ELF-1 (cell line): ENCODE results near the gene DNMT3B.
"Not testable (repeated sequence)": the region's sequence is repeated elsewhere in the genome, so short reads cannot be mapped to it uniquely, and the experiment has no call there.

Experiments used
- DNase-seq: peaks from one replicate; pipeline ENCODE4 v3.0.0-alpha.2; 2016; ENCODE audit warnings: low read depth, low spot score

The DNMT3B gene

DNA sequence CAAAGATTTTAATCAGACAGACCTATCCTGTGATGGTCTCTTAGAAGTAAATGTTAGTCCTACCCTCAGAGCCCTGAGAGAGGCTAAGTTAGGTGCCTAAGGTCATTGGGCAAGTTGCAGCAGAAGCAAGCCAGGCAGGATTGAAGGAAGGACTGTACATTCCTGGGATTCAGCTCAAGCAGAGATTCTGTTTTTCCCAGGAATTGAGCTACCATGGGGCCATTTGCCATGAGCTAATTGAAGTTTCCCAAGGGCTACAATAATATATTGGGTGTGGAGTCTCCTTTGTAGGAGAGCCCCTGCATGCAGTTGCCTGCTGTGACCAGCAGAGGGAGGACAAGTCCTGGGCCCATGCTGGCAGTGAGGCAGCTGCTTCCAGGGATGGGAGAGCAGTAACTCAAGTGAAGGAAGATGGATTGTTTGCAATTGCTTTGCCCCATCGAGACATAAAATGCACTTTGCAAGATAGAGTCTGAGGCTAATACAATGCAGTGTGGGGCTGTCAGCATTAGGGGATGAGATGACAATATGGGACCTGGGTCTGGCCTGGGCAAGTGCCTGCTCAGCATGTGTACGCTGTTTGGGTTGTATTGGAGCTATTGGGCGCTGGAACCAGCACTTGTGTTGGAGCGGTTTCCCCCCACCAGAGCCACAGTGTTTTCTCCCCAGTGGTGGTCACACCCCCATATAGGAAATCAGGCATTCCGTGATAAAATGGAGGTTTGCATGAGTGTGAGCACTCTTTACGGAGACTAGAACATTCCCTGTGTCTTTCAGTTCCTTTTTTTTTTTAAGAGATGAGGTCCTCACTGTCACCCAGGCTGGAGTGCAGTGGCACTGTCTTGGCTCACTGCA, 27.9 kb downstream of the DNMT3B start:
- peak; percentile 85 for DNase-seq

DNA sequence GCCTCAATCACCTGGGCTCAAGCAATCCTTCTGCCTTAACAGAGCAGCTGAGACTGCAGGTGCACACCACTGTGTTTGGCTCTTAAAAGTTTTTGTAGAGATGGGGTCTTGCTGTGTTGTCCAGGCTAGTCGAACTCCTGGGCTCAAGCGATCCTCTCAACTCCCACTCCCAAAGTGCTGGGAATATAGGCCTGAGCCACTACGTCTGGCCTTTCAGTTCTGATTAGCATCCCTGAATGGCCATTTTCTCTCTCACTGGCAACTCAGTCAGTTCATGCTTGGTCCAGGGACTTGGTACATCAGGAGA, 28.5 kb downstream of the DNMT3B start:
- DNase-seq: no peak

DNA sequence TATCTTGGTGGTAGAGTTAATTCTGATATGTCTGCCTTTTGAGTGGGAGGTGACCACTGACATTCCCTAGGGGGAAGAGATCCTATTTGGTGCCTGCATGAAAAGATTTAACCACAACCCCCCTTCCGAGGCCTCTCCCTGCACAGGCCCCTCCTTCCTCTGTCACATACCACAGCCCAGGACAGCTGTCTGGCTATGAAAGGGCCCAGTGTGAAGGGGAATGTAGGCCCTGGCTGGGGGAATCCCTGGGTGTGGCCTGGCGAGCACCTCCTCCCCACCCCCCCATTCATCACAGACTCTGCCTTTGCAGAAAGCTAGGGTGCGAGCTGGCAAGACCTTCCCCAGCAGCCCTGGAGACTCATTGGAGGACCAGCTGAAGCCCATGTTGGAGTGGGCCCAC, 30.1 kb downstream of the DNMT3B start:
- no peak for DNase-seq

DNA sequence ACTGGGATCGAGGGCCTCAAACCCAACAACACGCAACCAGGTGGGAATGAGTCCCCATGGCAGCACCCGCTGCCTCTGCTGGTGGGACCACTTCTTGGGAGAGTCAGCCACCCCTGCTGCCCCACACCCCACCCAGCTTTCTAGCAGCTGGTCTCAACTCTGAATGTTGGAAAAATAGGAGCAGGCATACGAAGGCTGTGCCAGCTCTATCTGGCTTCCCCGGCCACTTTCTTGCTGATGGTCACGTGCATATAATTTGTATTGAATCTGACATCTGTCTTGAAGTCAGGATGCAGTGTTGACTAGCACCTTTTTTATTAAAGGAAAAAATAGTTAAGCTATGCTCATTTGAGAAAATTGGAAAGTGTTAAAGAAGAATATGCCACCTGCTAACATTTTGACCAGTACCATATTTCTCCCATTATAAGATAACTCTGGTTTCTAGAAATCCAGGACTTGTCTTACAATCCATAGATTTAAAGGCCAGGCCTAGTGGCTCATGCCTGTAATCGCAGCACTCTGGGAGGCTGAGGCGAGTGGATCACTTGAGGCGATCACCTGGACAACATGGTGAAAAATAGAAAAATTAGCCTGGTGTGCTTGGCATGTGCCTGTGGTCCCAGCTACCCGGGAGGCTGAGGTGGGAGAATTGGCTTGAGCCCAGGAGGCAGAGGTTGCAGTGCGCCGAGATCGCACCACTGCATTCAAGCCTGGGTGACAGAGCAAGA, 30.7 kb downstream of the DNMT3B start:
- DNase-seq: no peak

DNA sequence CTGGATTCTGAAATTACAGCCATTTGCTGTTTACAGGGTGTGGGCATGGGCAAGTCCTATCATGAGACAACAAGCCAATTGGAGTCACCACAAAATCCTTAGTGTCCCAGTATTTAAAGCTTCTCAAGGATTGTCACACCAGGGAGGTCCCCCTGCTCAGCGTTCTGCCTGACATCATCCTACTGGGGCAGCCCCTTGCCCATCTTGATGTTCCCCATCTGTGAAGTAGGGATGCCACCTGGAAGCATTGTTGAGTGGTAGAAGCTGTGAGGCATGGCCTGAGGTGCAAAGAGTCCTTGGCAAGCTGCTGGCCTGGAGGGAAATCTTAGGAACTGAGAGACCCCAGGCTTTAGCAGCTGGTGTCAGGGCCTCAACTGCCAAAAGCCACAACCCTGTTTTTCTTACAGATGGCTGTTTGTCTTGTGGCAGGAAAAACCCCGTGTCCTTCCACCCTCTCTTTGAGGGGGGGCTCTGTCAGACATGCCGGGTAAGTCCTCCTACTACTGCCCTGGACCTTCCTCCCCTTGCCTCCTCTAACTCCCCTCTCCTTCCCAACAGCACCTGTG, 34.3 kb downstream of the DNMT3B start:
- no peak for DNase-seq

DNA sequence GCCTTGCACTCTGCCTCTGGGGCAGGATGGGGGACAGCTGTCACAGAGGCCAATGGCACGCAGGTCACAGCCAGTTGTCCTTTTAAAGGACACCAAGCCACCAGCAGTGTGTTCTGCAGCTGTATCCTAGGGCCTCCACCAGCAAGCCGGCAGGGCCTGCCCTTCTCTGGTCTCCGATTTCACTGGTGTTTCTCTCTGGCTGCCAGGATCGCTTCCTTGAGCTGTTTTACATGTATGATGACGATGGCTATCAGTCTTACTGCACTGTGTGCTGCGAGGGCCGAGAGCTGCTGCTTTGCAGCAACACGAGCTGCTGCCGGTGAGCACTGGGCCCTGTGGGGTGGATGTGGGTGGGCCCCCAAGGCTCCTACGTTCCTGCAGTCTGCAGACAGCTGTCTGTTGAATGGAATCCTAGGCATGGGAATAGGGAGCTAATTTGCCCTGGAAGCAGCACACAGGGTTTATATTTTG, 34.8 kb downstream of the DNMT3B start:
- no peak for DNase-seq

DNA sequence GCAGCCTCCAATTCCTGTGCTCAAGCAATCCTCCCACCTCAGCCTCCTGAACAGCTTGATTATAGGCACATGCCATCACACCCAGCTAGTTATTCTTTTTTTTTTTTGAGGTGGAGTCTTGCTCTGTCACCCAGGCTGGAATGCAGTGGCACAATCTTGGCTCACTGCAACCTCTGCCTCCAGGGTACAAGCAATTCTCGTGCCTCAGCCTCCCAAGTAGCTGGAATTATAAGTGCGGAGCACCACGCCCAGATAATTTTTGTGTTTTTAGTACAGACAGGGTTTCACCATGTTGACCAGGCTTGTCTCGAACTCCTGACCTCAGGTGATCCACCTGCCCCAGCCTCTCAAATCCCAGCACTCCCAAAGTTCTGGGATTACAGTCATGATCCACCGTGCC, 35.4 kb downstream of the DNMT3B start:
- DNase-seq: not testable (repeated sequence)

DNA sequence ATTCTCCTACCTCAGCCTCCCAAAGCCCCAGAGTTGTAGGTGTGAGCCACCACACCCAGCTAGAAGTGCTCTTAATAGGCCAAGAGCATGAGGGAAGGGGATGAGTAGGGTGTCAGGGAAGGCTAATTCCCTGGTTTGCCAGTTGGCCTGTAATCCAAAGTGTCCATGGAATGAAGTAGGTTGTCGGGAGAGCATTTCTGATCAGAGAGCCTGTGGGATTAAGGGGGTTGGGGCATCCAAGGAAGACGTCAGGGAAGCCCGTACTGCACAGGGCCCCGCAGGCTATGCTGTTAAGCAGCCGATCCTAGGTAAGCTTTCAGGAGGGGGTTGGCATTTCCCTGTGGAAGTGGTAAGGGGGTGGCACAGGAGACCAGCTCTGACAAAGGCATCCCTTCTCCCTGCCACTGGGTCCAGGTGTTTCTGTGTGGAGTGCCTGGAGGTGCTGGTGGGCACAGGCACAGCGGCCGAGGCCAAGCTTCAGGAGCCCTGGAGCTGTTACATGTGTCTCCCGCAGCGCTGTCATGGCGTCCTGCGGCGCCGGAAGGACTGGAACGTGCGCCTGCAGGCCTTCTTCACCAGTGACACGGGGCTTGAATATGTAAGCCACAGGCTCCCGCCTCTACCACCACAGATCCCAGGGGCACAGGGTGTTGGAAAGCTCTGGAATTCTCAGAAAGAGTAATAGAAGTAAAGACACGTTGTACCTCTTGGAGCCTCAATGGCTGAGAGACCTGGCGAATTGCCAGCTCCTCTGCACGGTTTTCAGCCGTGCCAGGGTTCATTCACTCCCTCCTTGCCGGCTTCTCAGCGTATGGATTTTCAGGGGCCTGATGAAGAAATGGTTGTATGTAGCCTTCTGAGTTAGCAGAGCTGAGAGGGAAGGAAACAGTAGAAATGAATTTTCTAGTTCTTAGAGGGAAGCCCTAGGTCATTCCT, 36.1 kb downstream of the DNMT3B start:
- no peak for DNase-seq

DNA sequence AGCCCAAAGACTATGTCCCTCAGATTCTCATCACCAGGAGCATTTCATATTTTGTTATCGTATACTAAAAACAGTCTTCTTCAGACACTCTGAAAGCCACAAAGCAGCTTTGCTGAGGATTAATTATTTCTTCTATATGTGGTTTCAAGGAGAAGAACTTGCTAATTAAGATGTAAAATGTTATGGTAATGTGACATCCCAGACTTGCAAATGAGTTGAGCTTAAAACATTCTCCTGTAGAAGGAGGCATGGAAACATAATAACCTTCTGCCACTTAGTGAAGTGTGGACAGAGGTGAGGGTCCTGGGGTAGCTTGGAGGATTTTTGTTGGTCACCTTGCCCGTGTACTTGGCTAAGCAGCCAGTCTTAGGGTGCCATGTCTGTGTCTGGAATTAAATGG, 40.9 kb downstream of the DNMT3B start:
- DNase-seq: no peak

DNA sequence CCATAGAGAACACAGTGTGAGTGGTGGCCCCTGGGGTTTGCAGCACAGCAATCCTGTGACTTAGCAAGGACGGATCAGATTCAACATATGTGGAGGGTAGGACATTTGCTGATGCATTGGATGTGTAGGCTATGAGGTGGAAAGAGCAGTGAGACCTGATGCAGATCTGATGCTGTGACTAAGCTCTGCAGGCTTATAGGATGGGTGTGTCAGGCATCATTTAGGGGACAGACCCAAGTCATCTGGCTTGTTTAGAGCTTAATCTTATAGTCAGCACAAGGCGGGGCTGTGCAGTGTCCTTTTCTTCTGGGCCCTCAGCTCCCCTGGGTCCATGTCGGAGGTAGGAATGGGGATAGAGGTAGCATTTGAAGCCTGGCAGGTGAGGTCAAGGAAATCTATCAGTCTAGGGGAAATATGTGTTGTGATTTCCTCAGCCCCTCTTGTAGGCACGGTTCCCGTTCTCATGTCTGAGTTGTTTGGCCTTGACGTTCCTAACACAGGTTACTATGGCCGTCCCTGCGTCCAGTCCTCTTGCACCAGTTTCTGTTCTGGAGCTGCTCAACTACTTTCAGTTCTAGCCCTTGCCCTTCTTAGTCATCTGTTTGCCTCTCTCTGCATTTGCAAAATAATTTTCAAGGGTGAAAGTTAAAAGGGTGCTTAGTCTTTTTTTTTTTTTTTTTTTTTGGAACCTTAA, 42.0 kb downstream of the DNMT3B start:
- no peak for DNase-seq

DNA sequence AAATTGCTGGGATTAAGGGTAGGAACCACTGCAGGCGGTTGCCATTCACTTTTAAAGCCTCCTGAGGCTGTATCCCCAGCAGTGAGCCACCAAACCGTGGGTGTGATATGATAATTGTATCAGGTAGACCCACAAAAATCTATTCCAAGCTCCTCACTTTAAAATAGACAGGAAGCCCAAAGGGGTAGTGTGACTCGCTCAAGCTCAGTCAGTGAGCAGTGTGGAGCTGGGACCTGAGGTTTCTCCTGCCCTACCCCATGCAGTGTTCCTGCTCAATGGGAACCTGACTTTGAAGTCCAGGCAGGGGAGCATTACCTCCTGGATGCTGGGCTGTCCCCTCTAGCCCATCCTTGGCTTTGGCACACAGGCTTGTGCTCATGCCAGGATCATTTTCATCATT, 42.6 kb downstream of the DNMT3B start:
- no peak for DNase-seq

DNA sequence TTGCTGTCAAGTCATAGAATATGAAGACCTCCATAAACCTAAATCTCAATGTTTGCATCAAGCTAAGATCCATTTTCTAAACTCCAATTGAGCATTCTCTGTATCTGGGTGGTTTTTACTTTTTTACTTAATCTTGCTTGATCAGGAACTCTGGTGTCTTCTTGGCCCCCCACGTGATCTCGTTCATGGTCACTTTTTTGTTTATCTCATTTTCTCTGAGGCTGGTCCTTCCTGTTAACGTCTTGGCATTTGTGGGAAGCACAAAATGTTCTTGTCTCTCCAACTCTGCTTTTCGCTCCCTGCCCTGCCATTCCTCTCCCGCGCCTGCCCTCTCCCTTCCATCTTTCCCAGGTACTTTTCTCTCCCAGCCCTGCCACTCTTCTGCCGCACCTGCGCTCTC, 43.5 kb downstream of the DNMT3B start:
- DNase-seq: no peak

DNA sequence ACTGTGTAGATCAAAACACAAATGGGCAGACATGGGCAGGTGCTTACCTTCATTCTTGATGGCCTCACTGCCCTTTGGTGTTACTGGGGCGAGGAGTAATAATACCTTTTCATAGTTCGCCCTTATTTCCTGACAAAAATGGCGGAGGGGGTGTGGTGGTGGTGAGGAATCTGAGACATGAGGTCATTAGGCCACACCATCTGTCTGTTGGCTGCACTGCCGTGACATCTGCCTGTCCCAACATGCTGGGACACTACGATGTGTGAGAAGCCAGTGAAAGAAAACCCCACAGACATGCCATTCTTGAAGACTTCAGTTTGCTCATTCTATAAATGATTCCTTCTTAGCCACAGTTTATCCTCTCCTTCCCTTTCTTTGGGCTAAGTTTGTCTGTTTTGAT, 44.2 kb downstream of the DNMT3B start:
- no peak for DNase-seq

DNA sequence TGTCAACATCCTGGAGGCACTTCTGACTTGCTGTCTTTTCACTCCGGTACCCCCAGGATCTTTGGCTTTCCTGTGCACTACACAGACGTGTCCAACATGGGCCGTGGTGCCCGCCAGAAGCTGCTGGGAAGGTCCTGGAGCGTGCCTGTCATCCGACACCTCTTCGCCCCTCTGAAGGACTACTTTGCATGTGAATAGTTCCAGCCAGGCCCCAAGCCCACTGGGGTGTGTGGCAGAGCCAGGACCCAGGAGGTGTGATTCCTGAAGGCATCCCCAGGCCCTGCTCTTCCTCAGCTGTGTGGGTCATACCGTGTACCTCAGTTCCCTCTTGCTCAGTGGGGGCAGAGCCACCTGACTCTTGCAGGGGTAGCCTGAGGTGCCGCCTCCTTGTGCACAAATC, 45.5 kb downstream of the DNMT3B start:
- peak; percentile 78 for DNase-seq

DNA sequence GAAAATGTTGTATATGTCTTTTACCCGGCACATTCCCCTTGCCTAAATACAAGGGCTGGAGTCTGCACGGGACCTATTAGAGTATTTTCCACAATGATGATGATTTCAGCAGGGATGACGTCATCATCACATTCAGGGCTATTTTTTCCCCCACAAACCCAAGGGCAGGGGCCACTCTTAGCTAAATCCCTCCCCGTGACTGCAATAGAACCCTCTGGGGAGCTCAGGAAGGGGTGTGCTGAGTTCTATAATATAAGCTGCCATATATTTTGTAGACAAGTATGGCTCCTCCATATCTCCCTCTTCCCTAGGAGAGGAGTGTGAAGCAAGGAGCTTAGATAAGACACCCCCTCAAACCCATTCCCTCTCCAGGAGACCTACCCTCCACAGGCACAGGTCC, 46.3 kb downstream of the DNMT3B start:
- DNase-seq: no peak

DNA sequence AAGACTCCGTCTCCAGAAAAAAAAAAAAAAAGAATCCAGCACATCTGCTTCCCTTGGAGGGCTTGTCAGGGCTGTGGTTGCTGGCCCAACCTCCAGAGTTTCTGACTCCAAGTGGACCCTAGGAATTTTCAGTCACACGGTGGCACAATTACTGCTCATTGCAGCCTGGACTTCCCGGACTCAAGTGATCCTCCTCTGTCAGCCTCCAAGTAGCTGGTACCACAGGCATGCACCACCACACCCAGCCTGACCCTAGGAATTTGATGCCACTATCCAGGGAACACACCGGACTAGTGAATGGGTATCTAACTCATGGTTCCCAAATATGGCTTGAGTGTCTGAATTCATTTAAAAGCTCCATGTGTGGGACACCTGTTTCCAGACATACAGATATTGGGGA, 47.7 kb downstream of the DNMT3B start:
- no peak for DNase-seq

DNA sequence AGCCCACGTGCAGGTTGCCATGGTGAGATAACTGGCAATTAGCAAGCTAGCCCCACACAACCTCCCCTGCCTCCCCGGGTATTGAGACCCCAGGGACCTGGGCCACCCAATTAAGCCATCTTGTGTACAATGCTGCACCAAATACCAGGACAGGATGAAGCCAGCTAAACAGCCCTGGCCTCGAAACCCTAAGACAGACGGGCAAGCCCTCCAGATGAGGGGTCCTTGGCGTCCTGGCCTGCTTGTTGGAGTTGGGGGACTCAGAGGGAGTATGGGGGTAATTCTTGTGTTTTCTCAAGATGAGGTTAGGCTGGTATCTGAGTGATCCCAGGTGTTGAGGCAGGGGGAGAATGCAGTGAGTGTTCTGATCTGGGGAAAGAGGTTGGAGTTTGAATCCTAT, 48.8 kb downstream of the DNMT3B start:
- DNase-seq: no peak

DNA sequence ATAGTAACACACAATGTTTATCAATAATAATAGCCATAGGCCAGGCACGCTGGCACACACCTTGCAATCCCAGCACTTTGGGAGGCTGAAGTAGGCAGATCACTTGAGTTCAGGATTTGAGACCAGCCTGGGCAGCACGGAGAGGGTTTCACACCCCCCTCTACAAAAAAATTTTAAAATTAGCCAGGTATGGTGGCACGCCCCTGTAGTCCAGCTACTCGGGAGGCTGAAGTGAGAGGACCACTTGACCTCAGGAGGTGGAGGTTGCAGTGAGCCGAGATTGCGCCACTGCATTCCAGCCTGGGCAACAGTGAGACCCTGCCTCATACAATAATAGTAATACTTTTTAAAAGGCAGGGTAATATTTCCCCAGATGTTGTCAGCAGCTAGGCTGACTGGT, 49.7 kb downstream of the DNMT3B start:
- DNase-seq: no peak

DNA sequence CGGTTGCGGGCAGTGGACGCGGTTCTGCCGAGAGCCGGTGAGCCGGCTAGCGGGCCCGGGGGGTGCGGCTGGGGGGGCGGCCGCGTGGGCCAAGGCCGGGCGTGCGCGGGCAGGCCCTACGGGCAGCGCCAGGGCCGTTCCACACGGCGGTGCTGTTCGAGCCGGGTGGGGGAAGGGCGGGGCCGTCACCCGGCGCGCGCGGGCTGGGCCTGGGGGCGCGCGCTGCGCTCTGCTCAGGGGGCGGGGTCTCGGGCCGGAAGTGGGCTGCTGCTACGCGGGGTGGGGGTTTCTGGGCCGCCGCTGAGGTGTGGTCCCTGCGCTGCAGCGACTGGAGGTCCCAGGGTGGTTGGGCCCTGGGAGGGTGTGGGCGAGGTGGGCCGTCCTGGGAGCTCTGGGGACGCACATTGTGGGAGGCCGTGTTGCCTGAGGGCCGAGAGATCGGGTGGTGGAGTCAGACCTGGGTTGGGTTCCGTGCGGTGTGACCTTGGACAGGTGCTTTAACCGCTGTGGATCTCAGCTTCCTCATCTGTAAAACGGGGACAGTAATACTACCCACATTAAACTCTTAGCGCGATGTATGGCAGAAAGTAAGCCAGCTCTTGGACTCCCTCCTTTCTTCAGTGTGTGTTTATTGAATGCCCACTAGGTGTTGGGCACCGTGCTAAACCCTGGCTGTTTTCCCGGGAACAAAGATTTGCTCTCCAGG, 58.0 kb downstream of the DNMT3B start:
- peak; percentile 76 for DNase-seq

DNA sequence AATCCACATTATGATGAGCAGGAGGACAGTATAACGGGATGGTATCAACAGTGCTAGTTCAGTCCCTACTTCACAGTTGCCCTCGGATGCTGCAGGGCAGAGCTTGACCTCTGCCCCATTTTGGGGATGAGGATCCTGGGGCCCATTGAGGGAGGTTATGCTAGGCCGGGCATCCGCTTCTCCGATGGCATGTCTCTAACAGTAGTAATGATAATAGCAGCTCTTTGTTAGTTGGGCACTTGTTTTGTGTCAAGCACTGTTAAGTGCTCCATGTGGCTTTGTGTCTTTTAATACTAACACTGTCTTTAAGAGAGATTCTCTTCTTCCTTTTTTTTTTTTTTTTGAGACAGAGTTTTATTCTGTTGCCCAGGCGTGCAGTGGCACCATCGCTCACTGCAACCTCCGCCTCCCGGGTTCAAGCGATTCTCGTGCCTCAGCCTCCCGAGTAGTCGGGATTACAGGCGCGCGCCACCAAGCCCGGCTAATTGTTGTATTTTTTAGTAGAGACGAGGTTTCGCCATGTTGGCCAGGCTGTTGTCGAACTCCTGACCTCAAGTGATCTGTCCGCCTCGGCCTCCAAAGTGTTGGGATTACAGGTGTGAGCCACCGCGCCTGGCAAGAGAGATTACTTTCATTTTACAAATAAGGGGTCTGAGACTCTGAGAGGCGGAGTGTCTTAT, 58.7 kb downstream of the DNMT3B start:
- no peak for DNase-seq
